H1 (cell line): ENCODE data around the gene CENATAC. TPM values are rescaled to one million over a fixed set of nuclear protein-coding genes. Genes with fewer than 3 reads are reported as not detected.

Experiments
- CTCF ChIA-PET: fragments of 300-600 bp; sonication (Branson Sonifier 250); formaldehyde crosslinking; loops from one replicate; lab custom pipeline; 2021; ENCODE audit not compliant: partially characterized antibody; lab: Charles Lee
- POLR2A ChIA-PET: fragments of 300-600 bp; sonication (Branson Sonifier 250); formaldehyde crosslinking; loops from one replicate; lab custom pipeline; 2021; ENCODE audit warnings: inconsistent platforms; ENCODE audit not compliant: partially characterized antibody; lab: Charles Lee
- DNase-seq, 2 experiments: peaks; one replicate each; pipeline versions ENCODE4 v3.0.0 to v3.0.0-alpha.2; 2010 to 2022; ENCODE audit warnings: low spot score in 2 of 2, low read depth in 1 of 2, mixed read lengths in 1 of 2
- FAIRE-seq: peaks from 2 replicates; lab custom pipeline; 2011; peaks lifted over from hg19 to GRCh38; lab: Jason Lieb, UNC
- H2AFZ ChIP-seq: 2 replicates; pipeline ENCODE4 v1.8.1; 2012; ENCODE audit warnings: low read length, inconsistent platforms
- H2AK5ac ChIP-seq: 2 replicates; pipeline ENCODE4 v1.6.1; 2013; ENCODE audit warnings: low read depth, low read length
- H2BK120ac ChIP-seq: replicated peaks from 2 replicates; pipeline ENCODE3; 2013; ENCODE audit warnings: low read depth, low read length, inconsistent platforms
- H2BK12ac ChIP-seq: 2 replicates; pipeline ENCODE4 v1.6.1; 2013; ENCODE audit warnings: low read depth, low read length
- H2BK15ac ChIP-seq: 2 replicates; pipeline ENCODE4 v1.6.1; 2013; ENCODE audit warnings: low read length
- H2BK20ac ChIP-seq: 2 replicates; pipeline ENCODE4 v1.6.1; 2013; ENCODE audit warnings: low read length
- H2BK5ac ChIP-seq: 2 replicates; pipeline ENCODE4 v1.6.1; 2013; ENCODE audit warnings: low read depth, low read length
- H3K14ac ChIP-seq: 2 replicates; pipeline ENCODE4 v1.6.1; 2013; ENCODE audit warnings: inconsistent platforms; ENCODE audit not compliant: insufficient read length
- H3K18ac ChIP-seq: 2 replicates; pipeline ENCODE4 v1.6.1; 2013; ENCODE audit warnings: low read length; ENCODE audit errors: extremely low read depth
- H3K23ac ChIP-seq: 2 replicates; pipeline ENCODE4 v1.6.1; 2013; ENCODE audit warnings: inconsistent platforms; ENCODE audit not compliant: insufficient read length
- H3K23me2 ChIP-seq: 2 replicates; pipeline ENCODE4 v1.6.1; 2013; ENCODE audit warnings: low read depth, low read length
- H3K27ac ChIP-seq: 2 replicates; pipeline ENCODE4 v1.6.1; 2011; ENCODE audit warnings: low read depth, low read length, inconsistent platforms
- H3K27me3 ChIP-seq, 4 experiments: replicated peaks in 1 of 4; 1 replicate in 1 of 4; 2 replicates in 3 of 4; pipeline versions ENCODE4 v1.6.1 to v1.8.1; 2011 to 2013; ENCODE audit warnings: low read length in 3 of 4, mild to moderate bottlenecking in 3 of 4, inconsistent platforms in 2 of 4, mixed read lengths in 2 of 4, moderate library complexity in 1 of 4; ENCODE audit not compliant: control insufficient read depth in 3 of 4, insufficient read depth in 3 of 4; ENCODE audit errors: extremely low read depth in 1 of 4
- H3K36me3 ChIP-seq, 4 experiments: 2 replicates each; pipeline versions ENCODE4 v1.6.1 to v1.8.1; 2011 to 2013; ENCODE audit warnings: mild to moderate bottlenecking in 4 of 4, low read length in 3 of 4, moderate library complexity in 2 of 4, control low read depth in 1 of 4, inconsistent platforms in 1 of 4; ENCODE audit not compliant: insufficient read depth in 4 of 4, control insufficient read depth in 2 of 4
- H3K4ac ChIP-seq: replicated peaks from 2 replicates; pipeline ENCODE3; 2013; ENCODE audit warnings: low read length, low read depth, mixed read lengths, inconsistent platforms; ENCODE audit not compliant: insufficient read length
- H3K4me1 ChIP-seq, 4 experiments: replicated peaks in 1 of 4; 1 replicate in 1 of 4; 2 replicates in 3 of 4; pipeline versions ENCODE4 v1.6.1 to v1.8.1; 2011 to 2013; ENCODE audit warnings: low read length in 3 of 4, inconsistent platforms in 2 of 4, mixed read lengths in 1 of 4; ENCODE audit not compliant: insufficient read depth in 4 of 4, control insufficient read depth in 3 of 4
- H3K4me2 ChIP-seq, 2 experiments: 2 replicates each; pipeline versions ENCODE4 v1.6.1 to v1.8.1; 2011 to 2013; ENCODE audit warnings: low read depth in 2 of 2, low read length in 2 of 2, control low read depth in 1 of 2, inconsistent platforms in 1 of 2, mild to moderate bottlenecking in 1 of 2; ENCODE audit not compliant: insufficient read depth in 1 of 2
- H3K4me3 ChIP-seq, 4 experiments: fragments of 200-600, 300-600 bp in 1 of 4; sonication (generic), shearing (Covaris generic), sonication (Bioruptor Twin) in 1 of 4; 2 replicates each; pipeline versions ENCODE4 v1.5.1 to v1.8.1; 2011 to 2016; ENCODE audit warnings: low read length in 4 of 4, low read depth in 3 of 4, control low read depth in 2 of 4, inconsistent platforms in 2 of 4, mild to moderate bottlenecking in 2 of 4, mixed read lengths in 1 of 4, moderate library complexity in 1 of 4; ENCODE audit not compliant: insufficient read depth in 2 of 4; ENCODE audit errors: extremely low read depth in 1 of 4
- H3K56ac ChIP-seq: replicated peaks from 2 replicates; pipeline ENCODE3; 2013; ENCODE audit warnings: low read depth, mild to moderate bottlenecking, mixed read lengths, low read length, inconsistent platforms; ENCODE audit not compliant: insufficient read length
- H3K79me1 ChIP-seq: 2 replicates; pipeline ENCODE4 v1.6.1; 2013; ENCODE audit warnings: low read depth, low read length, control low read depth
- H3K79me2 ChIP-seq, 2 experiments: 2 replicates each; pipeline versions ENCODE4 v1.6.1 to v1.8.1; 2012 to 2013; ENCODE audit warnings: low read length in 2 of 2, mild to moderate bottlenecking in 2 of 2, inconsistent platforms in 1 of 2; ENCODE audit not compliant: insufficient read depth in 2 of 2, control insufficient read depth in 1 of 2
- H3K9ac ChIP-seq, 4 experiments: replicated peaks in 1 of 4; 1 replicate in 1 of 4; 2 replicates in 3 of 4; pipeline versions ENCODE4 v1.6.1 to v1.8.1; 2011 to 2013; ENCODE audit warnings: low read depth in 3 of 4, low read length in 3 of 4, control low read depth in 2 of 4, mild to moderate bottlenecking in 2 of 4, moderate library complexity in 2 of 4, inconsistent platforms in 1 of 4; ENCODE audit errors: extremely low read depth in 1 of 4
- H3K9me3 ChIP-seq, 2 experiments: 2 replicates each; pipeline versions ENCODE4 v1.6.1 to v1.8.1; 2012 to 2013; ENCODE audit warnings: mild to moderate bottlenecking in 2 of 2, moderate library complexity in 2 of 2, control low read depth in 1 of 2, inconsistent platforms in 1 of 2, low read depth in 1 of 2, low read length in 1 of 2, mixed read lengths in 1 of 2; ENCODE audit not compliant: insufficient read depth in 2 of 2
- H4K20me1 ChIP-seq, 2 experiments: replicated peaks in 1 of 2; 2 replicates each; pipeline versions ENCODE3 to v1.8.1; 2011 to 2013; ENCODE audit warnings: inconsistent platforms in 2 of 2, low read length in 2 of 2, mild to moderate bottlenecking in 1 of 2; ENCODE audit not compliant: insufficient read depth in 2 of 2, control insufficient read depth in 1 of 2
- H4K5ac ChIP-seq: 2 replicates; pipeline ENCODE4 v1.6.1; 2013; ENCODE audit warnings: low read length, low read depth, mixed read lengths, inconsistent platforms; ENCODE audit not compliant: insufficient read length
- H4K8ac ChIP-seq: 2 replicates; pipeline ENCODE4 v1.8.0; 2013; ENCODE audit warnings: mild to moderate bottlenecking, moderate library complexity, low read length, inconsistent platforms; ENCODE audit not compliant: insufficient read depth; ENCODE audit errors: extremely low read depth
- H4K91ac ChIP-seq: replicated peaks from 2 replicates; pipeline ENCODE3; 2013; ENCODE audit warnings: low read length, mixed read lengths, inconsistent platforms; ENCODE audit not compliant: insufficient read length
- BACH1 ChIP-seq: IDR thresholded peaks from 2 replicates; pipeline ENCODE4 v1.6.1; 2012; ENCODE audit warnings: low read length, improper control_type of control experiment
- CHD1 ChIP-seq: IDR thresholded peaks from 2 replicates; pipeline ENCODE4 v1.6.1; 2012; ENCODE audit warnings: low read depth, low read length, improper control_type of control experiment
- E2F6 ChIP-seq: IDR thresholded peaks from 2 replicates; pipeline ENCODE4 v1.6.1; 2012; ENCODE audit warnings: inconsistent platforms
- EZH2 ChIP-seq: fragments of 200-600 bp; sonication (generic); IDR thresholded peaks from 2 replicates; pipeline ENCODE4 v1.7.1; 2012; ENCODE audit warnings: low read depth, mild to moderate bottlenecking, moderate library complexity, low read length, inconsistent platforms; ENCODE audit not compliant: severe bottlenecking
- HDAC2 ChIP-seq, 2 experiments: fragments of 300-600 bp in 1 of 2; sonication (generic) in 1 of 2; IDR thresholded peaks; 2 replicates each; pipeline ENCODE4 v1.6.1; 2011 to 2012; ENCODE audit warnings: low read depth in 2 of 2, low read length in 2 of 2, mild to moderate bottlenecking in 2 of 2, moderate library complexity in 2 of 2, borderline replicate concordance in 1 of 2, inconsistent platforms in 1 of 2
- HDAC6 ChIP-seq: IDR thresholded peaks from one replicate; pipeline ENCODE4 v1.7.1; 2012; ENCODE audit warnings: low read depth, mild to moderate bottlenecking, inconsistent platforms, low read length, moderate library complexity
- KDM1A ChIP-seq: fragments of 200-600, 300-600 bp; sonication (generic); IDR thresholded peaks from 2 replicates; pipeline ENCODE4 v1.7.1; 2016; ENCODE audit warnings: mild to moderate bottlenecking, low read length, borderline replicate concordance
- KDM4A ChIP-seq: IDR thresholded peaks from one replicate; pipeline ENCODE4 v1.7.1; 2012; ENCODE audit warnings: low read depth, mild to moderate bottlenecking, moderate library complexity, low read length, inconsistent platforms; ENCODE audit not compliant: severe bottlenecking
- SIX5 ChIP-seq: IDR thresholded peaks from 2 replicates; pipeline ENCODE4 v1.6.1; 2011; ENCODE audit warnings: mild to moderate bottlenecking, low read depth, low read length
- SRF ChIP-seq: IDR thresholded peaks from 2 replicates; pipeline ENCODE4 v1.6.1; 2011; ENCODE audit warnings: mild to moderate bottlenecking, low read depth, low read length, moderate library complexity
- TCF12 ChIP-seq: IDR thresholded peaks from 2 replicates; pipeline ENCODE4 v1.6.1; 2011; ENCODE audit warnings: low read depth, mild to moderate bottlenecking, low read length
- ZNF274 ChIP-seq: IDR thresholded peaks from 2 replicates; pipeline ENCODE4 v1.7.0; 2012; ENCODE audit warnings: low read length, borderline replicate concordance; ENCODE audit errors: extremely low read depth
- WGBS, 2 experiments: shearing (Covaris generic) in 1 of 2; methylation state at CpG; one replicate each; pipeline versions ENCODE4 v1.1.6 to v1.1.7; 2013 to 2015; ENCODE audit warnings: low lambda C conversion rate in 2 of 2, mixed read lengths in 2 of 2, inconsistent platforms in 1 of 2, low coverage in 1 of 2, missing lambda C conversion rate in 1 of 2; ENCODE audit not compliant: insufficient replicate concordance in 2 of 2, insufficient coverage in 1 of 2, insufficient read length in 1 of 2; ENCODE audit errors: extremely low coverage in 1 of 2, missing lambda C conversion rate in 1 of 2; 5-methylcytosine and 5-hydroxymethylcytosine counted together
- polyA plus RNA-seq, 7 experiments: library from polyadenylated mRNA; depleted of rRNA in 3 of 7; stranded (reverse) in 5 of 7; unstranded in 2 of 7; fragments of >200 nt in 5 of 7; fragments of 200-250 nt in 2 of 7; gene quantifications; 1 replicate in 5 of 7; 2 replicates in 1 of 7; 4 replicates in 1 of 7; pipeline versions ENCODE4 v1.2.1 to v1.2.3, GENCODE V29; 2011 to 2013; ENCODE audit warnings: missing spikeins in 2 of 7, mixed read lengths in 2 of 7
- total RNA-seq: library from RNA; stranded (reverse); fragmentation: NEBNext Ultra II Directional; extraction: Animal tissue kit (Norgen Biotek cat#: 25700); gene quantifications from 2 replicates; pipeline ENCODE4 v1.2.1, GENCODE V29; 2021

Gene CENATAC
- total and polyA plus RNA-seq, 2 of the 8 experiments (the other 6 are each of a cell fraction or from before 2014, with no cell fraction given) = 22.7 to 36.4 TPM

GRCh38 chr11:119031912-119032280 lies 34.0 kb downstream of the CENATAC start:
- Histone ChIP-seq H3K27me3 (no peaks in the 10 kb centered on the region), H3K27ac (no peak overlapping the region), H2BK120ac (no peak overlapping the region), H4K8ac (no peak overlapping the region), H2AFZ (0 out of 2 replicates have a peak overlapping the region, but pooled peaks have one; percentile 40), H2AK5ac (no peak overlapping the region), H3K79me2 (peaks cover 0 to 19% of the 10 kb centered on the region in 2 experiments; a peak in 1 of 4 replicates), H3K4ac (no peak overlapping the region), H3K4me1 (peaks cover 6 to 13% (median 10%) of the 10 kb centered on the region in 4 experiments), H3K9me3 (no peaks in the 10 kb centered on the region), H3K4me2 (no peak overlapping the region), H3K4me3 (no peak overlapping the region), H3K56ac (no peak overlapping the region), H2BK15ac (no peak overlapping the region), H2BK5ac (no peak overlapping the region), H3K23me2 (peaks cover 7% of the 10 kb centered on the region; the same call in 1 of the 2 replicates), H2BK12ac (no peak overlapping the region), H4K91ac (no peak overlapping the region), H3K23ac (no peak overlapping the region), H3K14ac (no peak overlapping the region), H3K9ac (no peak overlapping the region), H4K5ac (no peak overlapping the region), H2BK20ac (no peak overlapping the region), H3K18ac (no peak overlapping the region), H4K20me1 (peaks cover under 1 to 13% of the 10 kb centered on the region in 2 experiments), H3K36me3 (peaks cover 3 to 21% (median 4%) of the 10 kb centered on the region in 4 experiments; a peak in 7 of 8 replicates), H3K79me1 (peaks cover 10% of the 10 kb centered on the region; the same call in 1 of the 2 replicates)
- ChIA-PET CTCF (interaction anchor here (0.7 to 2.2 kb wide), 7 partner anchors 11 to 35 kb away, joined by 3 to 7 read pairs (median 4); partner anchors contain the start of gene HYOU1), POLR2A (interaction anchor here (0.9 to 9.7 kb wide), 7 partner anchors 10 to 64 kb away, joined by 3 to 224 read pairs (median 5); partner anchors contain the start of genes HYOU1, RPS25 and TRAPPC4)
- WGBS, 2 experiments = 80% methylated on average over 9 of the region's 9 CpGs; no CpG with 5 or more reads in 1 of the 2 experiments
- DNase-seq (no peak), FAIRE-seq (no peak)
- TF ChIP-seq ZNF274 = no peak
- TF ChIP-seq BACH1 = no peak
- TF ChIP-seq SIX5 = no peak
- no peak for TF ChIP-seq SRF
- TF ChIP-seq HDAC6 = no peak
- TF ChIP-seq KDM4A = no peak
- TF ChIP-seq TCF12 = no peak
- TF ChIP-seq KDM1A = no peak
- TF ChIP-seq HDAC2 (IDR thresholded peaks at IDR 0.05; ENCODE audit: borderline replicate concordance in 1 of 2, low read depth in 2 of 2, low read length in 2 of 2) = no peak
- no peak for TF ChIP-seq CHD1
- TF ChIP-seq EZH2 = no peak
- TF ChIP-seq E2F6 = no peak
